ENCODE data around the gene LMCD1.

- no peak for TF ChIP-seq CTCF (IDR thresholded peaks at IDR 0.05; ENCODE audit: insufficient read depth, low read length)
- TF ChIP-seq POLR2AphosphoS5 (IDR thresholded peaks at IDR 0.05; ENCODE audit: low read depth), result no peak
- TF ChIP-seq REST (IDR thresholded peaks at IDR 0.05; ENCODE audit: insufficient replicate concordance, low read depth), result no peak
- no peak for TF ChIP-seq SPI1 (IDR thresholded peaks at IDR 0.05; ENCODE audit: borderline replicate concordance, low read depth)
These were observed 75.4 kb downstream of the LMCD1 start for GRCh38 chr3:8576841-8577571.
